Parathyroid adenoma (tissue), 2 donors: Measurements from ENCODE around the gene TRPV2.
A peak's percentile ranks its signal among the peaks of the same experiment; 100 is the strongest.
"Not testable (repeated sequence)": the region's sequence is repeated elsewhere in the genome, so short reads cannot be mapped to it uniquely, and the experiment has no call there.

Experiments
- H2AFZ ChIP-seq: fragments of 300-600 bp; sonication (generic); one replicate; pipeline ENCODE4 v1.7.0; 2017; ENCODE audit warnings: antibody characterized with exemption, mild to moderate bottlenecking
- H3K27ac ChIP-seq: fragments of 300-600 bp; sonication (generic); one replicate; pipeline ENCODE4 v1.7.0; 2017
- H3K27me3 ChIP-seq: fragments of 300-600 bp; sonication (generic); one replicate; pipeline ENCODE4 v1.7.0; 2017; ENCODE audit warnings: low read length; ENCODE audit not compliant: control insufficient read depth, insufficient read depth
- H3K36me3 ChIP-seq: fragments of 300-600 bp; sonication (generic); one replicate; pipeline ENCODE4 v1.7.0; 2017; ENCODE audit warnings: low read length; ENCODE audit not compliant: control insufficient read depth, insufficient read depth
- H3K4me1 ChIP-seq: fragments of 300-600 bp; sonication (generic); one replicate; pipeline ENCODE4 v1.7.0; 2017; ENCODE audit warnings: control low read depth
- H3K4me2 ChIP-seq: fragments of 300-600 bp; sonication (generic); one replicate; pipeline ENCODE4 v1.7.0; 2017; ENCODE audit warnings: low read length
- H3K4me3 ChIP-seq: fragments of 300-600 bp; sonication (generic); one replicate; pipeline ENCODE4 v1.7.0; 2017; ENCODE audit warnings: low read depth, low read length
- H3K79me2 ChIP-seq: fragments of 300-600 bp; sonication (generic); one replicate; pipeline ENCODE4 v1.7.0; 2017; ENCODE audit warnings: control low read depth
- H3K9ac ChIP-seq: fragments of 300-600 bp; sonication (generic); one replicate; pipeline ENCODE4 v1.7.0; 2017; ENCODE audit warnings: mild to moderate bottlenecking
- H3K9me3 ChIP-seq: fragments of 300-600 bp; sonication (generic); one replicate; pipeline ENCODE4 v1.7.0; 2017; ENCODE audit warnings: low read length; ENCODE audit not compliant: control insufficient read depth
- TF ChIP-seq, protein P1 (sequence below): fragments of 300-600 bp; sonication (generic); IDR thresholded peaks from one replicate; pipeline ENCODE4 v1.7.0; 2017; ENCODE audit warnings: antibody characterized with exemption, mild to moderate bottlenecking
- donor health status: primary hyperparathyroidism.

Gene TRPV2

DNA sequence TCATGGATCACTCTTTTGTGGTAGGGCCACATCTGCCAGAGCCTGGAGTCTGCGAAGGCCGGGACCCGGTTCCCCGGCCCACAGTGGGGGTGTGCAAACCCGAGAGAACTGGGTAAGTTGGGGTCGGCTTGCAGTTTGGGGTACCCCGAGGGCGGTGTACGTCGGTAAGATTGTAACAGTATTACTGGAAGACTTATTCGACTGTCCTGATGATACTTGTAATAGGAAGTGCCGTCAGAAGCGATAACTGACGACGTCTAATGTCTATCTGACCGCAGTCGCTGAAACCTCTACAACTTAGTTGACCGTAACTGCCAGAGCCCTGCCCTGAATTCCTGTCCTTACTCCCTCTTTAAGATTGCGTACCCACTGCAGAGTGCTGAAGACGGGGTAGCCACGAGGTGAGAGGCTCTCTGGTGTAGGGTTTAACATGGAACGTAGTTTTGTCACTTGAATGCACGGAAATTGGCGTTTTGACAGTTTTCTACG, 24.0 kb downstream of the TRPV2 start:
- Histone ChIP-seq H3K36me3 (no peaks in the 10 kb centered on the region), H3K4me1 (peaks cover 13% of the 10 kb centered on the region), H2AFZ (peak overlapping the region; percentile 81), H3K79me2 (peaks cover 13% of the 10 kb centered on the region), H3K4me2 (peak overlapping the region; percentile 100), H3K4me3 (peak overlapping the region; percentile 96), H3K9me3 (no peaks in the 10 kb centered on the region), H3K9ac (no peak overlapping the region), H3K27me3 (no peaks in the 10 kb centered on the region), H3K27ac (peak overlapping the region; percentile 73)
- TF ChIP-seq, protein P1, sequence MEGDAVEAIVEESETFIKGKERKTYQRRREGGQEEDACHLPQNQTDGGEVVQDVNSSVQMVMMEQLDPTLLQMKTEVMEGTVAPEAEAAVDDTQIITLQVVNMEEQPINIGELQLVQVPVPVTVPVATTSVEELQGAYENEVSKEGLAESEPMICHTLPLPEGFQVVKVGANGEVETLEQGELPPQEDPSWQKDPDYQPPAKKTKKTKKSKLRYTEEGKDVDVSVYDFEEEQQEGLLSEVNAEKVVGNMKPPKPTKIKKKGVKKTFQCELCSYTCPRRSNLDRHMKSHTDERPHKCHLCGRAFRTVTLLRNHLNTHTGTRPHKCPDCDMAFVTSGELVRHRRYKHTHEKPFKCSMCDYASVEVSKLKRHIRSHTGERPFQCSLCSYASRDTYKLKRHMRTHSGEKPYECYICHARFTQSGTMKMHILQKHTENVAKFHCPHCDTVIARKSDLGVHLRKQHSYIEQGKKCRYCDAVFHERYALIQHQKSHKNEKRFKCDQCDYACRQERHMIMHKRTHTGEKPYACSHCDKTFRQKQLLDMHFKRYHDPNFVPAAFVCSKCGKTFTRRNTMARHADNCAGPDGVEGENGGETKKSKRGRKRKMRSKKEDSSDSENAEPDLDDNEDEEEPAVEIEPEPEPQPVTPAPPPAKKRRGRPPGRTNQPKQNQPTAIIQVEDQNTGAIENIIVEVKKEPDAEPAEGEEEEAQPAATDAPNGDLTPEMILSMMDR, result no peak

DNA sequence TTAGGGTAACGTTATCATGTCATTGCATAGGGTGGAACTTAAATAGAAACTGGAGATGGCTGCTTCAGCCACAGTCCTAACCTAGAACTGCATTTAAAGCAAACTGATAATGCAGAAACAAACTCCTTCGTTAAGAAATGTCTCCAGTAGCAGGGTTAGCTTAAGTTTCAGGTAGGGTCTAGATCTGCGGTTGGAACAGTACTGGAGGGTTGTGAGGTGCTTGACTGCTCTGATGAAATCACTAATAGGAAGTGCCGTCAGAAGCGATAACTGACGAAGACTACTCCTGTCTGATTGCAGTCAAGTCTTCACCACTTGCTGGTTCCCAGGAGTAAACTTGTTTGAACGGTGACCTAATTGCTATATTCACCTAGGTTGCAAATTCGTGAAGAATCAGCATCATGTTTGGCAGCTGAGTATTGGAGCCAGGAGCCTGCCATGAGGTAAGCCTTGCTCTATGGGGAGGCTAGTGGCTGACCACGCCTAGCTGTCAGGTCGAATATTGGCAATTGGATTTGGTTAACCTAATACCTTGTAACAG, 24.5 kb downstream of the TRPV2 start:
- Histone ChIP-seq H3K9ac (no peak overlapping the region), H3K9me3 (no peaks in the 10 kb centered on the region), H3K4me1 (peaks cover 13% of the 10 kb centered on the region), H3K4me2 (peak overlapping the region; percentile 100), H3K79me2 (peaks cover 13% of the 10 kb centered on the region), H3K36me3 (no peaks in the 10 kb centered on the region), H3K27ac (no peak overlapping the region), H2AFZ (no peak overlapping the region), H3K27me3 (no peaks in the 10 kb centered on the region), H3K4me3 (peak overlapping the region; percentile 96)
- TF ChIP-seq, protein P1, result no peak

DNA sequence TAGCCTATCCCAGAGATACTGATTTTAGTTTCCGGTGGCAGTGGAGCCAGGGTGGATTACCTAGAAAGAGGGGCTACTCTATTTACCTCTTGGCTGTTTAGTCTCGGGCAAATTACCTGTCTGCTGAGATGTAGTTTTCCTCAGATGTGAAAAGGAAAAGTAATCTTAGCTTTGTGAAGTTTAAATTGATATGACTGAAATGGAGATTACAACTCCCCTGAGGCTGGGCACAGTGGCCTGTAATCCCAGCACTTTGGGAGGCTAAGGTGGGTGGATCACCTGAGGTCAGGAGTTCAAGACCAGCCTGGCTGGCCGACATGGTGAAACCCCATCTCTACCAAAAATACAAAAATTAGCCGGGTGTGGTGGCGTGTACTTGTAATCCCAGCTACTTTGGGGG, 25.0 kb downstream of the TRPV2 start:
- not testable (repeated sequence) for H3K9me3 ChIP-seq, H3K27me3 ChIP-seq, H3K36me3 ChIP-seq, H3K27ac ChIP-seq, H2AFZ ChIP-seq, H3K9ac ChIP-seq
- H3K79me2 ChIP-seq, result peaks cover 13% of the 10 kb centered on the region
- H3K4me2 ChIP-seq, result peak overlapping the region; percentile 100
- H3K4me3 ChIP-seq, result peak overlapping the region; percentile 96
- peaks cover 13% of the 10 kb centered on the region for H3K4me1 ChIP-seq

DNA sequence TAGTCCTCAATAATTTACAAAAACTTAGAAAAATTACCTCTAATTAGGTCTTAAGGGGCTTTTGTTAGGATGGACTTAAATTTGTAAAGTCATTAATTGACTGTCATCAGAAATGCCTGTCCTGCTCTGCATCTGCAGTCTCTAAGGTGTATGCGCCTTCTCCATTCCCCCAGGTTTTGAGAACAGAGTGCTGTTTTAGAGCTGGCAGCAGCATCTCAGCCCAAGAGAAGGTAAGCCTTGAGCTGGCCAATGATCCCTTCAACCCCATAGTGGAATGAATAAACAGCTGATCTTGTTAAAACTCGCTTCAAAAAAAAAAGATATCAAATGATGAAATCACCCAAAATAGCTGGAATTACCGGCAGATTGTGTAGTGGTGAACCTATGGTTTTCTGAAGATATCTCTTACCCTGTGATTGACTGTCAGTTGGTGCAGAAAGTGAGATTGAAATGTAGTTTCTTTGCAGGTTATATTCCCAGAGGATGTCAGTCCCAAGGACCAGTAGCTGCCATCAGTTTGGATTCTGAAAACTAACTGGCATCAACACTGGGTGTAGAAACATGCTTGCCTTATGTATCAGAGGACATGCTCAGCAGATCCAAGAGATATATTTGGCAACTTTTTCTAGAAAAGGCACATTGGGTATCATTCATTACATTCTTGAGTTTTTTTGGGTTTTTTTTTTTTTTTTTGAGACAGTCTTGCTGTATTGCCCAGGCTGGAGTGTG, 25.7 kb downstream of the TRPV2 start:
- H3K9ac ChIP-seq, result no peak overlapping the region
- H3K79me2 ChIP-seq, result peaks cover 13% of the 10 kb centered on the region
- no peak overlapping the region for H3K27ac ChIP-seq
- no peaks in the 10 kb centered on the region for H3K36me3 ChIP-seq
- H3K27me3 ChIP-seq, result no peaks in the 10 kb centered on the region
- peaks cover 13% of the 10 kb centered on the region for H3K4me1 ChIP-seq
- H3K4me3 ChIP-seq, result no peak overlapping the region
- H3K4me2 ChIP-seq, result no peak overlapping the region
- no peak overlapping the region for H2AFZ ChIP-seq
- TF ChIP-seq, protein P1, result no peak
- H3K9me3 ChIP-seq, result no peaks in the 10 kb centered on the region

DNA sequence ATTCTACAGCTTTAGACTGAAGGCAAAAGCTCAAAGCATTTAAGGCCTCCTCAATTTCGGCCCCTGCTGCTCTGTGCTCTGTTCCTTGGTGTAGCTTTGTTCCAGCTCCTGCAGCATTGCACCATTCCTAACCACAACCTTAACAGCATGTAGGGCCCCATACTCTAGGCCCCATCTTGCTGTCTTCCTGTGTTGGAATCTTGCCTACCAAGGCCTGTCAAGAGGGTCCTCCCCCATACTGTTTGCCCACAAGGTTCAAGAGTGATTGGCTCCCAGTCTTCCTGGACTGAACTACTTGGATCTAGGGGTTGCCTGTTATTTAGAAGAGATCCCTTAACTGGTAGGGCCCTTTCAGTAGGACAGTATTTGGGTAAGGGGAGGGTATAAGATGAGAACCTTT, 26.8 kb downstream of the TRPV2 start:
- no peak overlapping the region for H3K27ac ChIP-seq
- H2AFZ ChIP-seq, result no peak overlapping the region
- H3K4me3 ChIP-seq, result no peak overlapping the region
- peaks cover 13% of the 10 kb centered on the region for H3K79me2 ChIP-seq
- no peaks in the 10 kb centered on the region for H3K27me3 ChIP-seq
- no peak overlapping the region for H3K4me2 ChIP-seq
- no peaks in the 10 kb centered on the region for H3K9me3 ChIP-seq
- H3K9ac ChIP-seq, result no peak overlapping the region
- peaks cover 13% of the 10 kb centered on the region for H3K4me1 ChIP-seq
- H3K36me3 ChIP-seq, result no peaks in the 10 kb centered on the region
- TF ChIP-seq, protein P1, result no peak
